Neural crest cell (in vitro differentiated cells): ENCODE data around the gene RAI1. TPM values are rescaled to one million over a fixed set of nuclear protein-coding genes. Genes with fewer than 3 reads are reported as not detected.

Experiments used
- DNase-seq: peaks from one replicate; pipeline ENCODE4 v3.0.0; 2021; ENCODE audit warnings: low read depth, mixed read lengths, low spot score
- H3K27ac Mint-ChIP-seq: one replicate; pipeline ENCODE4 v1.8.0; 2021; ENCODE audit warnings: mild to moderate bottlenecking, mixed read lengths; ENCODE audit not compliant: unreplicated experiment
- H3K27me3 Mint-ChIP-seq: 2 replicates; pipeline ENCODE4 v1.8.0; 2021; ENCODE audit warnings: low read depth, mild to moderate bottlenecking, mixed read lengths
- H3K36me3 Mint-ChIP-seq: 2 replicates; pipeline ENCODE4 v1.8.0; 2021; ENCODE audit warnings: low read depth, mild to moderate bottlenecking, mixed read lengths
- H3K4me1 Mint-ChIP-seq: 2 replicates; pipeline ENCODE4 v1.8.0; 2021; ENCODE audit warnings: mixed read lengths
- H3K4me3 Mint-ChIP-seq: one replicate; pipeline ENCODE4 v1.8.0; 2021; ENCODE audit warnings: mild to moderate bottlenecking, mixed read lengths
- H3K9me3 Mint-ChIP-seq: 2 replicates; pipeline ENCODE4 v1.8.0; 2021; ENCODE audit warnings: mixed read lengths
- CTCF ChIP-seq: fragments of 200-600 bp; sonication (generic); conservative IDR thresholded peaks from 2 replicates; pipeline ENCODE4 v1.5.0; 2021; ENCODE audit warnings: antibody characterized with exemption, mild to moderate bottlenecking
- total RNA-seq: library from RNA; stranded (reverse); gene quantifications from 2 replicates; pipeline ENCODE4 v1.2.1, GENCODE V29; 2021

Gene RAI1
- total RNA-seq, 1 donor from 2014 or later: 54.0 TPM

- peak overlapping the region; percentile 44 for H3K4me3 Mint-ChIP-seq
- H3K27me3 Mint-ChIP-seq: peaks cover 21% of the 10 kb centered on the region
- H3K4me1 Mint-ChIP-seq: peaks cover 39% of the 10 kb centered on the region
- no peak for DNase-seq
- no peaks in the 10 kb centered on the region for H3K9me3 Mint-ChIP-seq
- no peak overlapping the region for H3K27ac Mint-ChIP-seq
- peaks cover 9% of the 10 kb centered on the region for H3K36me3 Mint-ChIP-seq
- no peak for TF ChIP-seq CTCF
Measured at GRCh38 chr17:17814162-17815061, 133.2 kb downstream of the RAI1 start.

DNA sequence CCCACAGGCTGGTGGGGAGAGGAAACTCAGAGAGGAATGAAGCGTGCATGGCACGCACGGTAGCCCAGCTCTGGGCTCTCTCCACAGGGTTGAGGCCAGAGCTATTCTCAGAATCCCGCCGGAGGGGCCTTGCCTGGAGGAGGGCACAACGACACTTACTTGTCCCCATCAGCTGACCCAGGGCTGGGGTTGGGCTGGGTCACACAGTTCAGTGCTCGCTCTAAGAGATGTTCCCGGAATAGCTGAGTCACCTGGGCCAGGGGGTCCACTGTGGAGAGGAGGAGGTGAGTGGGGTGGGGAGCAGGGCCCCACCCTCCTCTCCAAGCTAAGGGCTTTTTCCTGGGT lies 133.8 kb downstream of the RAI1 start:
- peaks cover 21% of the 10 kb centered on the region for H3K27me3 Mint-ChIP-seq
- H3K36me3 Mint-ChIP-seq: peaks cover 9% of the 10 kb centered on the region
- no peak for TF ChIP-seq CTCF
- no peak overlapping the region for H3K27ac Mint-ChIP-seq
- no peak overlapping the region for H3K4me3 Mint-ChIP-seq
- H3K4me1 Mint-ChIP-seq: peaks cover 42% of the 10 kb centered on the region
- DNase-seq: no peak
- H3K9me3 Mint-ChIP-seq: no peaks in the 10 kb centered on the region

GRCh38 chr17:17815436-17816200 lies 134.4 kb downstream of the RAI1 start:
- Mint-ChIP-seq H3K27me3 (peaks cover 20% of the 10 kb centered on the region), H3K4me1 (peaks cover 36% of the 10 kb centered on the region), H3K36me3 (peaks cover 9% of the 10 kb centered on the region), H3K9me3 (no peaks in the 10 kb centered on the region), H3K4me3 (peak overlapping the region; percentile 85), H3K27ac (no peak overlapping the region)
- DNase-seq: no peak
- TF ChIP-seq CTCF: no peak

DNA sequence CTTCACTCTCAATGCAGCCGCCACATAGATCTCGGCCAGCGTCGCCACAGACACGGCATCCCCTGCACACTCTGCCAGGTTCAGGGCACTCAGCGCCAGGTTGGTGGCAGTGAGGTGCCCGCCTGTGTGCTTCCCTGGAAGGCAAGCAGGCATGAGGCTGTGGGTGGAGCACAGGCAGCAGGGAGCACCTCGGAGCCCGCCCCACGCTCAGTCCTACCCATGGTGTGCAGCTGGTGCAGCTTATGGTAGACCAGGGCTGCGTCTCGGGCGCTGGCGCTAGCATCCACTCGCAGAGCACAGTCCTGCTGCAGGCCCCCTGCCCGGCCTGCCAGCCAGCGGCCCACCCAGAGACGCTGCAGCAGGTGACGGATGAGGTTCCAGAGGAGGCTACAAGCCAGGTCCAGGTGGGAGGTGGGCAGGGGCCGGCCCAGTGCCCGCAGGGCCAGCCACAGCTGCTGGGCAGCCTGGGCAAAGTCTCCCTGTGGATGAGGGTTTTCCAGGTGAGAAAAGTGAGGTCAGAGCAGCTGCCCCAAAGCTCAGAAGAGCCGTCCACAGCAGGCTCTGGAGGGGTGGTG lies 135.1 kb downstream of the RAI1 start:
- Mint-ChIP-seq H3K4me1 (peaks cover 35% of the 10 kb centered on the region), H3K27ac (no peak overlapping the region), H3K9me3 (no peaks in the 10 kb centered on the region), H3K27me3 (peaks cover 19% of the 10 kb centered on the region), H3K36me3 (peaks cover 9% of the 10 kb centered on the region), H3K4me3 (peak overlapping the region; percentile 57)
- no peak for DNase-seq
- TF ChIP-seq CTCF: no peak

- Mint-ChIP-seq H3K9me3 (no peaks in the 10 kb centered on the region), H3K27me3 (peaks cover 14% of the 10 kb centered on the region), H3K36me3 (peaks cover 9% of the 10 kb centered on the region), H3K4me1 (peaks cover 35% of the 10 kb centered on the region), H3K27ac (no peak overlapping the region), H3K4me3 (peak overlapping the region; percentile 73)
- no peak for DNase-seq
- TF ChIP-seq CTCF: no peak
Measured at GRCh38 chr17:17816831-17817551, 135.7 kb downstream of the RAI1 start.
